Stimulated activated CD8-positive, alpha-beta memory T cell treated with anti-CD3 and anti-CD28 coated beads, Interleukin-2, amount 100 ng/mL, for 48 hours (primary cell): ENCODE results near the gene MSANTD2.

Experiments
- DNase-seq, 2 donors: peaks; one replicate each; pipeline ENCODE4 v3.0.0-alpha.2; 2020; ENCODE audit warnings: low read depth in 2 of 2

MSANTD2 gene

GRCh38 chr11:124800226-124800929, at the start of gene MSANTD2:
MSANTD2 (minus strand) TSS chr11:124800406; CDS start chr11:124800380, 26 bp downstream.
- peak; percentile 75 to 76 for DNase-seq

DNA sequence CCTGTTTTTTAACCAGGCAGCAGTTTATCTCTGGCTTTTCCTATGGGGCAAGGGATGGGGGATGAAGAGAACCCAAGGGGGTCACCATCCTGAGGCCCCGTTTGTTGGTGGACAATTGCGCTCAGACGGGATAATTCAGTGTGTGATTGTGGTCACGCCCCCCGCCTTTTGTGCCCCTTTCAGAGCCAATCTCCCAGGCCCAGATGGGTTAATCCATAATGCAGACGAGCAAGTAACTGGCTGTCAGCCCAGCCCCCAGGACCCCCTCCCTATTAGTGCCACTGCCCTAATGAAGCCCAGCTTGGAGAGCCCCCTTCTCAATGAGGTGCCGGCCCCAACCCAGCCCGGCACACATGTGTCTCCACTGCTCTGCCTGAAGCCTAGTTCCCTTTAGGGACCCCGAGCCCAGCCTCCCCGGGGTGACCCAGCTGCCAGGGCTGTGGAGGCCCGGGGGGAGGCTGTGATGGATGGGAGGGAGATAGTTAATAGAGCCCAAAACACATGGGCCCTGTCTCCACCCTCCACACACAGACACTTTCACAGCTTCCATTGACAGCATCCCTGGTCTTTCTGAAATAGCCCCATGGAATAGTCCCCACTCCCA, 46.0 kb upstream of the MSANTD2 start:
- no peak for DNase-seq

GRCh38 chr11:124844664-124845079, 44.5 kb upstream of the MSANTD2 start:
- no peak for DNase-seq

GRCh38 chr11:124843616-124843910, 43.4 kb upstream of the MSANTD2 start:
- DNase-seq = no peak

GRCh38 chr11:124842305-124842704, 42.1 kb upstream of the MSANTD2 start:
- no peak for DNase-seq

GRCh38 chr11:124841840-124842239, 41.6 kb upstream of the MSANTD2 start:
- no peak for DNase-seq

- no peak for DNase-seq
These were observed 41.0 kb upstream of the MSANTD2 start for GRCh38 chr11:124841201-124841600.

DNA sequence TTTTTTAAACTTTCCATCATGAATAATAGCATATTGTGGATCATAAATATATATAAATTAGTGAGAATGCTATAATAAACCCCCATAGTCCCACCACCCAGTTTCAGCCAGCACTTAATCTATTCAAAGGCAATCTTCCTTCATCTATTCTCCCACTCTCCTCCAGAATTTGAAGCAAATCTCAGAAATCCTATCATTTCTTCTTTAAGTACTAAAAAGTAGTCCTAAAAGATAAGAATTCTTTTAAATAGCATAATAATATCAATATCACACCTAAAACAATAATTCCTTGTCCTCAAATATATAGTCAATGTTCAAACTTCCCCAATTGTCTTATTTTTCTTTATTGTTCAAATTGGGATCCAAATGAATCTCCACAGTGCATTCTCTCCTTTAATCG, 40.5 kb upstream of the MSANTD2 start:
- no peak for DNase-seq

DNA sequence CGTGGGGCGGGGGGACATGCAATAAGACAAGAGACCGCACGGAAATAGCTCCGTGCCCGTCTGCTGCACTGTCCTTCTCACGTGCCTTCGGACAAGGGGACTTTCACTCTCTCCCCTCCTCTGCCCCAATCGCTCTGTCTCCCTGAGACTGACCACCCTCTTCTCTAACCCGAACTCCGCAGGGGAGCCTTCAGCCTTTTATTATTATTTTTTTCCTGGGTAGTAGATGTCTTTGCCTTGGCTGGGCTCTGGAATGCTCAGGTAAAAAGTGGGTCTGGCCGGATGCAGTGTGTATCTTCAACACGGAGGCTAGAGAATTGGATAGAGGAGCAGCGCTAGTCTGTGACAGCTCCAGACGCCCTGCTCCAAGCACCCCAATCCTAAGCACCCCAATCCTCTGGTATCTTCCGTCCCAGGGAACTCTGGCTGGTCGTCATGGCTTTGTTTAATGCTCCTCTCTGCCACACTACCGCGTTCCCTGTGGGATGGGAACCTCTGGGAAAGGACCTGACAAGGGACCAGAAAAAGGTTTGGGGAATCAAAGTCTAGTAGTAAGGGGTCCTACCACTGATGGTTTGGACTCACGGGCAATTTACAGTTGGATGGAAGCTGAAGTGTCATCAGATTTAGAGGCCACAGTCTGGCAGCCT, 39.9 kb upstream of the MSANTD2 start:
- no peak for DNase-seq

- no peak for DNase-seq
These were observed 39.1 kb upstream of the MSANTD2 start for GRCh38 chr11:124839128-124839971.

DNA sequence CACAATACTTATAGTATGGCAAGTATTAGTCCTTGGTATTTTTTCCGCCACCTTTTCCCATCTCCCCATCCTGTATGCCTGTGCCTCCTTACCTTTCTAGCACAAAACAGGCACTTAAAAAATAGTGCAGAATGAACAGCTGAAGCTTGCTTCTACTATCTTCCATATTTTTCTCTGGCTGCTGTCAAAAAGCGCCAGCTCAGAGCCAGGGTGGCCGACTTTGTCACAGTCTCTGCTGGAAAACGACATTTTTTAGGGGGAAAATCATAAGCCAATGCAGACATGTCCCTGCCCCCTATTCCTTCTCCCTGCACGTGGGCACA, 38.6 kb upstream of the MSANTD2 start:
- no peak for DNase-seq

DNA sequence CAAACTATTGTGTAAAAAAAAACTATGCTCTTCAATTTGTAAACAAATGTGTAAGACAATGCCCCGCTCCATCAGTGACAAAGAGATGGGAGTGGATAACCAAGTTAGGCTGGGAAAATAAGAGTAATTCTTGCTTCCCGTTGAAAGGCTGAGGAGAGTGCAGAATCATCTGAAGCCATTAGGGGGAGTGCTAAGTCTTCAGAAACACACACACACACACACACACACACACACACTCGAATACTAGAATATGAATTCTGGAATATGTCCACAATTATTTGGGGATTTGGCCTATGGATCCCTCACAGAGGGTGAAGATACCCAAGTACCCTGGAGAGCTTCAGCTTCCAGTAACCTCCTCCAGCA, 37.3 kb upstream of the MSANTD2 start:
- DNase-seq = no peak

GRCh38 chr11:124835918-124836317, 35.7 kb upstream of the MSANTD2 start:
- no peak for DNase-seq

GRCh38 chr11:124834526-124835180, 34.4 kb upstream of the MSANTD2 start:
- DNase-seq = no peak

DNA sequence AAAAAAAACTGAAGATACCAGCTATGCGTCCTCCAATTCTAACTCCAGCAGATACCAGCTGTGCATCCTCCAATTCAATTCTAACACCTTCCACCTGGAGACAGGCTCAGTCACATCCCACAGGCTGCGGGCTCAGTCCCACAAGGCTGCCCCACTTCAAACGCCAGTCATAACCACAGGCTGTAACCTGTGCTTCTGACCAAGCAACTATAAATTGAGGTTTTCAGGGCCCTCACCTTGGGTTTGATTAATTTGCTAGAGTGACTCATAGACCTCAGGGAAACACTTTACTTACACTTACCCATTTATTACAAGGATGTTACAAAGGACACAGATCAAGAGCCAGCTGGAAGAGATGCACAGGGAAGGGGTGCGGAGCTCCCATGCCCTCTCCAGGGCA, 32.4 kb upstream of the MSANTD2 start:
- DNase-seq = no peak

DNA sequence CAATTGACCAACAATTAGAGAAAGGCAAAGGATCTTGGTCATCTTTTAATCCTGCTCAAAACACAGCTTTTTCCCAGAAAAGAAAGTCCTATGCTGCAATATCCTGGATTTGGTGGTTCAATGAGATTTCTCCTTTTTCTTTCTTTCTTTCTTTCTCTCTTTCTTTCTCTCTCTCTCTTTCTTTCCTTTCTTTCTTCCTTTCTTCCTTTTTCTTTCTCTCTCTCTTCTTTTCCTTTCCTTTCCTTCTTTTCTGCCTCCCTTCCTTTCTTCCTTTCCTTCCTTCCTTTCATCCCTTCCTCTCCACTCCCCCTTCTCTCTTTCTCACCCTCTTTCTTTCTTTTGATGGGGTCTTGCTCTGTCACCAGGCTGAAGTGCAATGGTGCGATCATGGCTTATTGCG, 31.7 kb upstream of the MSANTD2 start:
- no peak for DNase-seq

- no peak for DNase-seq
These were observed 30.5 kb upstream of the MSANTD2 start for GRCh38 chr11:124830749-124831148.

GRCh38 chr11:124829986-124830385, 29.8 kb upstream of the MSANTD2 start:
- no peak for DNase-seq

DNA sequence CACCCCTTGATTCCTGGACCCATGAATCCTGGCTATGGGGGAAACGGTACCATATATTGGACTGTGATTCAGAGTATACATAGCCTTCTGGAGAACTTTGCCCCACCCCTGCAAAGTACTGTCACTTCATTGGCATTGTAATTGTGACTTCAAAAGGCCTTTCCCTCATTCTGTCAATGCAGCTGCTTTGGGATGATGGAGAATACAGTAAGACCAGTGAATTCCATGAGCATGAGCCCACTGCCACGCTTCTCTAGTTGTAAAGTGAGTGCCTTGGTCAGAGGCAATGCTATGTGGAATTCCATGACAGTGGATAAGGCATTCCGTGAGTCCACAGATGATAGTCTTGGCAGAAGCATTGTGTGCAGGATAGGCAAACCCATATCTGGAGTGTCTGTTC, 25.7 kb upstream of the MSANTD2 start:
- DNase-seq = no peak

DNA sequence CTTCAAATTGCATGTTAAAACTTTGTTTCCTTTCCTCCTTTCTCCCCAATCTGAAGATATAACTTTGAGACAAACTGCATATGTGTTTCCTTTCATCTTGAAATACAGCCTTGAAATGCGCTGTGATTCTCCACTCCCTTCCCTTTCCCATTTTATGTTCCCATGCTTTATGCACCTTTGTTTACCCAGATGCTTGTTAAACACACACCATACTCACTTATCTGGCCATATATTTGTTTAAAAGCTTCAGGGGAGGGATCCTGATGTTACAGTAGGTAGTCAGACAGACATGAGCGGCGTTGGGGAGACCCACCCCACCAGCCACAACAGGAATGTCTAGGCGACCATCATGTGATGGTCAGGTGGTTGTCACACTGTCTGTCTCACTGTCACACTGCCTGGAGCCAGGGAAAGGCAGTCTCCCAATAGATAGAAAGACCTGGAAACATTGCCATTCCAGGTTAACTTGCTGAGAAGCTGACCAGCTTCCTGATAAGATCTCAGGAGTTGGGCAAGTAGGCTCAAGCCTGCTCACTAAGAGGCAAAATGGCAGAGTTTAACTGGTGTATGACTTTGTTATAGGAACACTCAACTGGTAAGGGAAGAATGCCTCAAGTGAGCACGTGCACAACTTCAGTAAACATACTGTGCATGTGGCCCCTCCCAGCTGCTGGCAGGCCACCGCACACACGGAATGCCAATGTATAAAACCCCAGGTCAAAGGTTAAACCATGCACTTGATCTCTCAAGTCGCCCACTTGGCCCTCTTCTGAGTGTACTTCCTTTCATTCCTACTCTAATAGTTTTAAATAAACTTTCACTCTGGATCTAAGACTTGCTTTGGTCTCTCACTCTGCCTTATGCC, 23.5 kb upstream of the MSANTD2 start:
- no peak for DNase-seq
